ENCODE measurements around the gene GYPB. TPM values are rescaled to one million over a fixed set of nuclear protein-coding genes. Genes with fewer than 3 reads are reported as not detected.
"Not testable (repeated sequence)": the region's sequence is repeated elsewhere in the genome, so short reads cannot be mapped to it uniquely, and the experiment has no call there.

GYPB gene
- polyA plus RNA-seq, 4 donors = 1.6 to 6.6 (median 2.1) TPM

GRCh38 chr4:143950185-143950584 lies 69.0 kb downstream of the GYPB start:
- DNase-seq (ENCODE audit: low read depth in 4 of 4, low spot score in 2 of 4) = not testable (repeated sequence)

- DNase-seq (ENCODE audit: low read depth in 4 of 4, low spot score in 2 of 4) = not testable (repeated sequence)
These were observed 71.7 kb downstream of the GYPB start for GRCh38 chr4:143947493-143947892.

Other genes starting within 250 kb of the GYPB start
- 1 to 10 TPM; 1.6 to 4.0 (median 3.1) TPM for gene GYPE, start 113.8 kb downstream of the GYPB start, polyA plus RNA-seq (ENCODE audit: insufficient read length in 4 of 4)
- 10 to 100 TPM in 1 of 4 donors, 1 to 10 TPM in 3; 2.1 to 17.9 (median 2.5) TPM for gene GYPA, start 121.3 kb upstream of the GYPB start, polyA plus RNA-seq (ENCODE audit: insufficient read length in 4 of 4)

All from left renal cortex interstitium (tissue), 4 donors.